ENCODE measurements around the gene TOM1. TPM values are rescaled to one million over a fixed set of nuclear protein-coding genes. Genes with fewer than 3 reads are reported as not detected.
A peak's percentile ranks its signal among the peaks of the same experiment; 100 is the strongest.

TOM1 gene
- total and polyA plus RNA-seq, 10 of the 15 experiments (the other 5 are each of a cell fraction or from before 2014, with no cell fraction given) = 2.2 to 64.6 (median 40.3) TPM

- TF ChIP-seq ZNF384 (IDR thresholded peaks at IDR 0.05; ENCODE audit: borderline replicate concordance, low read depth, low read length) (0 out of 2 replicates have a peak, but pooled peaks have one; percentile 7), ESRRA (IDR thresholded peaks at IDR 0.05; ENCODE audit: low read length) (peak; percentile 41; the same call in 1 of the 2 replicates), RAD21 (IDR thresholded peaks at IDR 0.05; ENCODE audit: insufficient read depth, low read depth, low read length) (peak; percentile 94), POLR2AphosphoS5 (IDR thresholded peaks at IDR 0.05; ENCODE audit: low read length) (no peak), SMC3 (IDR thresholded peaks at IDR 0.05; ENCODE audit: borderline replicate concordance, low read length) (peak; percentile 94), EED (IDR thresholded peaks at IDR 0.05; ENCODE audit: low read depth) (peak; percentile 41; the same call in 1 of the 2 replicates), GABPA (IDR thresholded peaks at IDR 0.05; ENCODE audit: low read depth) (no peak), ELK1 (IDR thresholded peaks at IDR 0.05; ENCODE audit: low read depth, low read length) (0 out of 2 replicates have a peak, but pooled peaks have one; percentile 18), NR2F1 (conservative IDR thresholded peaks at IDR 0.05) (peak; percentile 40; the same call in 1 of the 2 replicates), DPF2 (IDR thresholded peaks at IDR 0.05) (0 out of 2 replicates have a peak, but pooled peaks have one; percentile 28), YY1 (IDR thresholded peaks at IDR 0.05; ENCODE audit: low read depth, low read length) (peak; percentile 73), SMARCA5 (IDR thresholded peaks at IDR 0.05) (peak; percentile 75; the same call in 1 of the 2 replicates), E2F4 (IDR thresholded peaks at IDR 0.05; ENCODE audit: low read depth, low read length) (no peak), RBBP5 (conservative IDR thresholded peaks at IDR 0.05) (no peak), ZBED1 (IDR thresholded peaks at IDR 0.05; ENCODE audit: borderline replicate concordance) (no peak), BACH1 (IDR thresholded peaks at IDR 0.05; ENCODE audit: borderline replicate concordance) (peak; percentile 69)
- TF ChIP-seq, protein P1, sequence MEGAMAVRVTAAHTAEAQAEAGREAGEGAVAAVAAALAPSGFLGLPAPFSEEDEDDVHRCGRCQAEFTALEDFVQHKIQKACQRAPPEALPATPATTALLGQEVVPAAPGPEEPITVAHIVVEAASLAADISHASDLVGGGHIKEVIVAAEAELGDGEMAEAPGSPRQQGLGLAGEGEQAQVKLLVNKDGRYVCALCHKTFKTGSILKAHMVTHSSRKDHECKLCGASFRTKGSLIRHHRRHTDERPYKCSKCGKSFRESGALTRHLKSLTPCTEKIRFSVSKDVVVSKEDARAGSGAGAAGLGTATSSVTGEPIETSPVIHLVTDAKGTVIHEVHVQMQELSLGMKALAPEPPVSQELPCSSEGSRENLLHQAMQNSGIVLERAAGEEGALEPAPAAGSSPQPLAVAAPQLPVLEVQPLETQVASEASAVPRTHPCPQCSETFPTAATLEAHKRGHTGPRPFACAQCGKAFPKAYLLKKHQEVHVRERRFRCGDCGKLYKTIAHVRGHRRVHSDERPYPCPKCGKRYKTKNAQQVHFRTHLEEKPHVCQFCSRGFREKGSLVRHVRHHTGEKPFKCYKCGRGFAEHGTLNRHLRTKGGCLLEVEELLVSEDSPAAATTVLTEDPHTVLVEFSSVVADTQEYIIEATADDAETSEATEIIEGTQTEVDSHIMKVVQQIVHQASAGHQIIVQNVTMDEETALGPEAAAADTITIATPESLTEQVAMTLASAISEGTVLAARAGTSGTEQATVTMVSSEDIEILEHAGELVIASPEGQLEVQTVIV (IDR thresholded peaks at IDR 0.05; ENCODE audit: borderline replicate concordance, partially characterized antibody) = no peak
- TF ChIP-seq, protein P2, sequence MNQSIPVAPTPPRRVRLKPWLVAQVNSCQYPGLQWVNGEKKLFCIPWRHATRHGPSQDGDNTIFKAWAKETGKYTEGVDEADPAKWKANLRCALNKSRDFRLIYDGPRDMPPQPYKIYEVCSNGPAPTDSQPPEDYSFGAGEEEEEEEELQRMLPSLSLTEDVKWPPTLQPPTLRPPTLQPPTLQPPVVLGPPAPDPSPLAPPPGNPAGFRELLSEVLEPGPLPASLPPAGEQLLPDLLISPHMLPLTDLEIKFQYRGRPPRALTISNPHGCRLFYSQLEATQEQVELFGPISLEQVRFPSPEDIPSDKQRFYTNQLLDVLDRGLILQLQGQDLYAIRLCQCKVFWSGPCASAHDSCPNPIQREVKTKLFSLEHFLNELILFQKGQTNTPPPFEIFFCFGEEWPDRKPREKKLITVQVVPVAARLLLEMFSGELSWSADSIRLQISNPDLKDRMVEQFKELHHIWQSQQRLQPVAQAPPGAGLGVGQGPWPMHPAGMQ (IDR thresholded peaks at IDR 0.05; ENCODE audit: borderline replicate concordance) = no peak
Observed at GRCh38 chr22:35350539-35351503, 51.1 kb downstream of the TOM1 start (continued).

Measured in GM12878 (cell line).